ENCODE results near the gene GNAZ. TPM values are rescaled to one million over a fixed set of nuclear protein-coding genes. Genes with fewer than 3 reads are reported as not detected.

GNAZ gene
- total RNA-seq, 1 donor from 2014 or later: 3.9 TPM

- Mint-ChIP-seq H3K27ac (ENCODE audit: unreplicated experiment) (no peak overlapping the region), H3K4me1 (ENCODE audit: low read depth) (peaks cover 7% of the 10 kb centered on the region), H3K27me3 (ENCODE audit: low read depth) (no peaks in the 10 kb centered on the region), H3K4me3 (ENCODE audit: unreplicated experiment) (no peak overlapping the region), H3K36me3 (ENCODE audit: low read depth) (no peaks in the 10 kb centered on the region), H3K9me3 (ENCODE audit: low read depth) (no peaks in the 10 kb centered on the region)
- no peak for DNase-seq (ENCODE audit: low spot score)
- no peak for TF ChIP-seq CTCF (IDR thresholded peaks at IDR 0.05)
These were observed 43.8 kb downstream of the GNAZ start for GRCh38 chr22:23113847-23114720.

- DNase-seq (ENCODE audit: low spot score): no peak
- TF ChIP-seq CTCF (IDR thresholded peaks at IDR 0.05): no peak
- H3K27me3 Mint-ChIP-seq (ENCODE audit: low read depth): no peaks in the 10 kb centered on the region
- no peak overlapping the region for H3K4me3 Mint-ChIP-seq (ENCODE audit: unreplicated experiment)
- no peaks in the 10 kb centered on the region for H3K36me3 Mint-ChIP-seq (ENCODE audit: low read depth)
- peak overlapping the region; percentile 8 for H3K27ac Mint-ChIP-seq (ENCODE audit: unreplicated experiment)
- peaks cover 7% of the 10 kb centered on the region for H3K4me1 Mint-ChIP-seq (ENCODE audit: low read depth)
- H3K9me3 Mint-ChIP-seq (ENCODE audit: low read depth): no peaks in the 10 kb centered on the region
These were observed 44.4 kb downstream of the GNAZ start for GRCh38 chr22:23114721-23115020.

GRCh38 chr22:23115369-23115768 is 45.0 kb downstream of the GNAZ start:
- H3K9me3 Mint-ChIP-seq (ENCODE audit: low read depth): no peaks in the 10 kb centered on the region
- no peak overlapping the region for H3K27ac Mint-ChIP-seq (ENCODE audit: unreplicated experiment)
- no peak for DNase-seq (ENCODE audit: low spot score)
- H3K4me1 Mint-ChIP-seq (ENCODE audit: low read depth): peaks cover 7% of the 10 kb centered on the region
- H3K4me3 Mint-ChIP-seq (ENCODE audit: unreplicated experiment): no peak overlapping the region
- no peaks in the 10 kb centered on the region for H3K27me3 Mint-ChIP-seq (ENCODE audit: low read depth)
- no peaks in the 10 kb centered on the region for H3K36me3 Mint-ChIP-seq (ENCODE audit: low read depth)
- no peak for TF ChIP-seq CTCF (IDR thresholded peaks at IDR 0.05)

- TF ChIP-seq CTCF (IDR thresholded peaks at IDR 0.05): no peak
- Mint-ChIP-seq H3K27ac (ENCODE audit: unreplicated experiment) (no peak overlapping the region), H3K36me3 (ENCODE audit: low read depth) (no peaks in the 10 kb centered on the region), H3K4me1 (ENCODE audit: low read depth) (peaks cover 7% of the 10 kb centered on the region), H3K27me3 (ENCODE audit: low read depth) (no peaks in the 10 kb centered on the region), H3K9me3 (ENCODE audit: low read depth) (no peaks in the 10 kb centered on the region), H3K4me3 (ENCODE audit: unreplicated experiment) (no peak overlapping the region)
- no peak for DNase-seq (ENCODE audit: low spot score)
These were observed 45.6 kb downstream of the GNAZ start for GRCh38 chr22:23115825-23116494.

- Mint-ChIP-seq H3K9me3 (ENCODE audit: low read depth) (no peaks in the 10 kb centered on the region), H3K36me3 (ENCODE audit: low read depth) (no peaks in the 10 kb centered on the region), H3K27ac (ENCODE audit: unreplicated experiment) (no peak overlapping the region), H3K27me3 (ENCODE audit: low read depth) (no peaks in the 10 kb centered on the region), H3K4me1 (ENCODE audit: low read depth) (peaks cover 7% of the 10 kb centered on the region), H3K4me3 (ENCODE audit: unreplicated experiment) (no peak overlapping the region)
- DNase-seq (ENCODE audit: low spot score): no peak
- no peak for TF ChIP-seq CTCF (IDR thresholded peaks at IDR 0.05)
These were observed 46.4 kb downstream of the GNAZ start for GRCh38 chr22:23116506-23117263.
